IPS-20b (cell line): ENCODE data around the gene SMAGP.

Experiments
- H3K27ac ChIP-seq: one replicate; pipeline ENCODE4 v1.5.1; 2013; ENCODE audit warnings: low read length
- H3K27me3 ChIP-seq: 2 replicates; pipeline ENCODE4 v1.6.1; 2013; ENCODE audit warnings: mild to moderate bottlenecking, low read length, inconsistent platforms; ENCODE audit not compliant: insufficient read depth
- H3K36me3 ChIP-seq: 2 replicates; pipeline ENCODE4 v1.6.1; 2013; ENCODE audit warnings: low read depth, mild to moderate bottlenecking, inconsistent platforms, low read length, moderate library complexity; ENCODE audit not compliant: insufficient read depth
- H3K4me1 ChIP-seq: 2 replicates; pipeline ENCODE4 v1.6.1; 2013; ENCODE audit warnings: mild to moderate bottlenecking, control low read depth, inconsistent platforms, low read length, moderate library complexity; ENCODE audit not compliant: insufficient read depth
- H3K4me3 ChIP-seq: 2 replicates; pipeline ENCODE4 v1.5.1; 2013; ENCODE audit warnings: mild to moderate bottlenecking, low read length, inconsistent platforms
- H3K9ac ChIP-seq: 2 replicates; pipeline ENCODE4 v1.6.1; 2013; ENCODE audit warnings: low read depth, mild to moderate bottlenecking, inconsistent platforms, low read length, moderate library complexity
- H3K9me3 ChIP-seq: 2 replicates; pipeline ENCODE4 v1.6.1; 2013; ENCODE audit warnings: mild to moderate bottlenecking, low read depth, low read length, inconsistent platforms; ENCODE audit not compliant: insufficient read depth

SMAGP gene

GRCh38 chr12:51200156-51200555, 70.1 kb downstream of the SMAGP start:
- no peak overlapping the region for H3K4me3 ChIP-seq
- H3K9me3 ChIP-seq = no peaks in the 10 kb centered on the region
- H3K9ac ChIP-seq = no peak overlapping the region
- no peaks in the 10 kb centered on the region for H3K27me3 ChIP-seq
- no peak overlapping the region for H3K27ac ChIP-seq
- no peaks in the 10 kb centered on the region for H3K4me1 ChIP-seq
- H3K36me3 ChIP-seq = no peaks in the 10 kb centered on the region

GRCh38 chr12:51199366-51199945, 70.8 kb downstream of the SMAGP start:
- Histone ChIP-seq H3K9me3 (no peaks in the 10 kb centered on the region), H3K4me1 (no peaks in the 10 kb centered on the region), H3K4me3 (no peak overlapping the region), H3K36me3 (no peaks in the 10 kb centered on the region), H3K9ac (no peak overlapping the region), H3K27ac (no peak overlapping the region), H3K27me3 (no peaks in the 10 kb centered on the region)

GRCh38 chr12:51198568-51199365, 71.4 kb downstream of the SMAGP start:
- H3K4me1 ChIP-seq = no peaks in the 10 kb centered on the region
- H3K4me3 ChIP-seq = no peak overlapping the region
- H3K27me3 ChIP-seq = no peaks in the 10 kb centered on the region
- no peak overlapping the region for H3K27ac ChIP-seq
- no peak overlapping the region for H3K9ac ChIP-seq
- H3K36me3 ChIP-seq = no peaks in the 10 kb centered on the region
- no peaks in the 10 kb centered on the region for H3K9me3 ChIP-seq

GRCh38 chr12:51197736-51198567, 72.3 kb downstream of the SMAGP start:
- no peaks in the 10 kb centered on the region for H3K4me1 ChIP-seq
- H3K27ac ChIP-seq = no peak overlapping the region
- no peak overlapping the region for H3K4me3 ChIP-seq
- no peaks in the 10 kb centered on the region for H3K9me3 ChIP-seq
- H3K9ac ChIP-seq = no peak overlapping the region
- H3K36me3 ChIP-seq = no peaks in the 10 kb centered on the region
- no peaks in the 10 kb centered on the region for H3K27me3 ChIP-seq

- no peak overlapping the region for H3K27ac ChIP-seq
Measured at GRCh38 chr12:51196547-51196946, 73.7 kb downstream of the SMAGP start.

GRCh38 chr12:51195841-51196240, 74.4 kb downstream of the SMAGP start:
- Histone ChIP-seq H3K27ac (no peak overlapping the region), H3K4me3 (no peak overlapping the region), H3K9ac (no peak overlapping the region), H3K9me3 (no peaks in the 10 kb centered on the region), H3K4me1 (no peaks in the 10 kb centered on the region), H3K36me3 (no peaks in the 10 kb centered on the region), H3K27me3 (no peaks in the 10 kb centered on the region)

More at GRCh38 chr12:51196547-51196946, 73.7 kb downstream of the SMAGP start:
- no peaks in the 10 kb centered on the region for H3K9me3 ChIP-seq
- H3K4me3 ChIP-seq = no peak overlapping the region
- no peaks in the 10 kb centered on the region for H3K36me3 ChIP-seq
- H3K9ac ChIP-seq = no peak overlapping the region
- no peaks in the 10 kb centered on the region for H3K4me1 ChIP-seq
- H3K27me3 ChIP-seq = no peaks in the 10 kb centered on the region
